Upper lobe of left lung (tissue), 4 donors: ENCODE measurements around the gene FBXL13.

Experiments used
- EP300 ChIP-seq, 4 donors: sonication (generic); formaldehyde crosslinking; IDR thresholded peaks; one replicate each; pipeline ENCODE4 v1.5.1; 2017; ENCODE audit warnings: antibody characterized with exemption in 4 of 4, control low read depth in 2 of 4
- TF ChIP-seq, protein P1 (sequence below), 6 experiments: fragments of 450-650 bp in 4 of 6; fragments of 200-600 bp in 2 of 6; sonication (generic) in 2 of 6; IDR thresholded peaks; one replicate each; pipeline ENCODE4 v1.5.1; 2016 to 2019; ENCODE audit warnings: antibody characterized with exemption in 6 of 6

DNA sequence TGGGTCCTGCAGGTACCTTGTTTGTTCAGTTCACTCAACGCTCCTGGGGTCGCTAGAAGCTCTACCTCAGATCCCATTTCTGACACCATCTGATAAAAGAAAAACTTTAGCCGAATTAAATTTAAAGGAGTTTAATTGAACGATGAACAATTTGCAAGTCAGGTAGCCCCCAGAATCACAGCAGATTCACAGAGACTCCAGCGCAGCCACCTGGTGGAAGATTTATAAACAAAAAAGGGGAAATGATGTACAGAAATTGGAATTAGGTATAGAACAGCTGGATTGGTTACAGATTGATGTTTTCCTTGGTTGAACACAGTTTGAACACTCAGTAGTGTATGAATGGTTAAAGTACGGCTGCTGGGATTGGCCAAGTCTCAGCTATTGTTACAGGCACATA, 23.1 kb downstream of the FBXL13 start:
- no peak for TF ChIP-seq EP300 (IDR thresholded peaks at IDR 0.05)
- TF ChIP-seq, protein P1, sequence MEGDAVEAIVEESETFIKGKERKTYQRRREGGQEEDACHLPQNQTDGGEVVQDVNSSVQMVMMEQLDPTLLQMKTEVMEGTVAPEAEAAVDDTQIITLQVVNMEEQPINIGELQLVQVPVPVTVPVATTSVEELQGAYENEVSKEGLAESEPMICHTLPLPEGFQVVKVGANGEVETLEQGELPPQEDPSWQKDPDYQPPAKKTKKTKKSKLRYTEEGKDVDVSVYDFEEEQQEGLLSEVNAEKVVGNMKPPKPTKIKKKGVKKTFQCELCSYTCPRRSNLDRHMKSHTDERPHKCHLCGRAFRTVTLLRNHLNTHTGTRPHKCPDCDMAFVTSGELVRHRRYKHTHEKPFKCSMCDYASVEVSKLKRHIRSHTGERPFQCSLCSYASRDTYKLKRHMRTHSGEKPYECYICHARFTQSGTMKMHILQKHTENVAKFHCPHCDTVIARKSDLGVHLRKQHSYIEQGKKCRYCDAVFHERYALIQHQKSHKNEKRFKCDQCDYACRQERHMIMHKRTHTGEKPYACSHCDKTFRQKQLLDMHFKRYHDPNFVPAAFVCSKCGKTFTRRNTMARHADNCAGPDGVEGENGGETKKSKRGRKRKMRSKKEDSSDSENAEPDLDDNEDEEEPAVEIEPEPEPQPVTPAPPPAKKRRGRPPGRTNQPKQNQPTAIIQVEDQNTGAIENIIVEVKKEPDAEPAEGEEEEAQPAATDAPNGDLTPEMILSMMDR (IDR thresholded peaks at IDR 0.05): no peak
